HCEC 1CT (cell line): ENCODE data around the gene DNAH5.

Experiments used
- DNase-seq: peaks from one replicate; pipeline ENCODE4 v3.0.0-alpha.2; 2017

Gene DNAH5

GRCh38 chr5:13941468-13941867 lies 3.0 kb downstream of the DNAH5 start:
- no peak for DNase-seq

- DNase-seq = no peak
These were observed 4.8 kb downstream of the DNAH5 start for GRCh38 chr5:13939638-13940037.

DNA sequence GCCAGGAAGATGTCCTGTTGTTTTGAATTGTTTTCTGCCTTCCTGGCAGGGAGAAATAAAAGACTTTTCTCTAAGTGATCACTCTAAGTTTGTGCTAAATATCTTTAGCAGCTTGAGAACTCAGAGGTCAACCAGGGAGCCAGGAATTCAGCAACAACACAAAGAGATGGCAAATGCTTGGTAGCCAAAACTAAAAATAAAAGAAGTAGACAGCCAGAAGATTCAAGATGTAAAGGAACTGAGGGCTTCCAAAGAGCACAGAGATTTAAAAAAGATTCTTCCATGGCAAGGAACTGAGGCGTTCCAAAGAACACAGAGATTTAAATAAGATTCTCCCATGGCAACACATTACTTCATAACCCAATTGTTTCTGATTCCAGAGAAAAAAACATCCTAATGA lies 9.6 kb downstream of the DNAH5 start:
- no peak for DNase-seq

DNA sequence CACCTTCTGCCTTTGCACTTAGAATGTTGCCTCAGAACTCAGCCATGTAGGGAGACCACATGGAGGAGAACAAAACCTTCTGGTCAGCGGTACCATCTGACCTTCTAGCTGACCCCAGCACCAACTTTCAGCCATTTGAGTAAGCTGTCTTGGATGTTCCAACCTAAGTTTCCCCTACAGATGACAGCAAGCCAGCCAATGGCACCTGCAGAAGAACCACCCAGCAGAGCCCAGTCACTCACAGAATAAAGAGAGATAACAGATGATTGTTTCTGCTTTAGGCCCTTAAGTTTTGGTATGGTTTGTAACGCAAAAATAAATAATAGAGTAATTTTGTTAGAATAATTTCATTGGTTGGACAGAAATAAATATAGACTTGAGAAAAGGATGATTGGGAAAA lies 10.4 kb downstream of the DNAH5 start:
- no peak for DNase-seq

DNA sequence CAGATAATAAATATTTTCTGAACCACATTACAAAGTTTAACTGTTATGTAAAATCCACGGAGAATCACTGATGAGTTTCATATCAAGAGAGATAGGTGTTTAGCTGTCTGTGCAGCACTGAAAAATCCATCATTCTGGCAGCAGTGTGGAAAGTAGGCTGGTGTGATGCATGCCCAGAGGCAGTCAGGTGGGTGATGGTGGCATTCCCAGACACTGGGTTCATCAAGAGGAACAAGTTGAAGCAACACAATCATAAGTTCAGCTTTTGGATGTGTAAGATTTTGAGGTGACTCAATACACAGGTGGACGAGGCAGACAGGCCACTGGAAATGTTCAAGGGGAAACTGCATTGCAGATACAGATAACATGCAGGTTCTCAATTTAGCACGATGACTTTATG lies 11.9 kb downstream of the DNAH5 start:
- DNase-seq = no peak

- DNase-seq = no peak
These were observed 12.5 kb downstream of the DNAH5 start for GRCh38 chr5:13932011-13932410.

DNA sequence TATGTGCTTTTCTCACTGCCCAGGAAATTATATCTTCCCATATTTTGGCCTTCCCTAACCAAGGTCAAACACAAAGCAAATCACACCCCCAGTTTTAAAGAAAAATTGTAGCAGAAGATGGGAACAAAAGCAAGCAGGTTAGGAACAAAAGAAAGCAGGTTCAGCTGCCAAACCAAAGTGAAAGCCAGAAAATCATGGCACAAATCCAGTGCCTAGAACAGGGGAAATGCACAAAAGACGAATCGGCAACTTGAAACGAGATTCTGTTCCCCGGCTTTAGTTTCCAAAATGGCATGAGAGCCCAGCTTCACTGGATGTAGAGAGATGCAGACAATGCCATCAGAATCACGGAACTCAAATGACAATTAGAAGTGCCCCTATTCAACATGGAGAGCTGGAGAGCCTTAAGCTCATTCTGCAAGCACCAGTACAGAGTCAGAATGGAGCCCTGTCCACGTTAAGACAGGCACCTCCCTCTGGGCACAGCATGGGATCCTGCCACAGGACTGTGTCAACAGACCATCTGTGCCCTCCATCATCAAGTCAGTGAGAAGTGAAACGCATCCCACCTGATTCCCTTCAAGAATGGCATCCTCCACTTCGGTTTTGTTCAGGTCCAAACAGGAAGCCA lies 13.8 kb downstream of the DNAH5 start:
- no peak for DNase-seq

- no peak for DNase-seq
These were observed 17.8 kb downstream of the DNAH5 start for GRCh38 chr5:13926731-13927130.

GRCh38 chr5:13921578-13921977 lies 22.9 kb downstream of the DNAH5 start:
- no peak for DNase-seq

GRCh38 chr5:13919786-13920185 lies 24.7 kb downstream of the DNAH5 start:
- DNase-seq = no peak

DNA sequence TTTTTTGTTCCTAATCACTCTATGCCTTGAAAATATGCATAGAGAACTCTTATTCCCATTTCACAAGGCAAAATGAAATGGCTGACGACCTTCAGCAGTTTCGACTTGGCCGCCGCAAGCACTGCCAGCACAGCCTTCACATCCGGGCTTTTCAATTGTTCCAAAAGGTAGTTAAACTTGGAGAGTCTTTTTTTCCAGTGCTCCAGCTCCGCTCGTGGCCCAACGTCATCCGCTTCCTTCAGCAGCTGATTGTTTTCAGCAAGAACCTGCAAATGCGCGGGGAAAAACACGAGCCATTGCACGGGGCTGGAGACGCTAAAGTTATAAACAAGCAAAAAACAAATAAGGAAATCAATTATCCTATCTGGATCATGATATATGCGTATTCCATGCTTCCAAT lies 25.4 kb downstream of the DNAH5 start:
- DNase-seq = no peak

DNA sequence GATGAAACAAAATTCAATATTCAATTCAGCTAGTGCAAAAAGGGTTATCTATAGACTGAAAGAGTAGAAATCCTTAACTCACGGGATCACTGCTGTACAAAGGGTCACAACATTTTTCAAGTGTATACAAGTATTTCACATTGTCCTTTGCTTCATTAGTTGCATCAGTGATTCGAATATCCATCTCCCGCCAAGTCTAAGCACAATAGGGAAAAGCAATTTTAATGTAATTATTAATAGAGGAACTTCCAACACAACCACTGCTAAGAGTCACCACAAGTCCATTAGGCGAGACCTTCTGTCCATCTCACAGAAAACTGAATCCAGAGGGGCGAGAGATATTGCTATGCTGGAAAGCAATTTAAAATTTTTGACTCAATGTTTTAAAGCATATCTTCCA lies 27.4 kb downstream of the DNAH5 start:
- no peak for DNase-seq

DNA sequence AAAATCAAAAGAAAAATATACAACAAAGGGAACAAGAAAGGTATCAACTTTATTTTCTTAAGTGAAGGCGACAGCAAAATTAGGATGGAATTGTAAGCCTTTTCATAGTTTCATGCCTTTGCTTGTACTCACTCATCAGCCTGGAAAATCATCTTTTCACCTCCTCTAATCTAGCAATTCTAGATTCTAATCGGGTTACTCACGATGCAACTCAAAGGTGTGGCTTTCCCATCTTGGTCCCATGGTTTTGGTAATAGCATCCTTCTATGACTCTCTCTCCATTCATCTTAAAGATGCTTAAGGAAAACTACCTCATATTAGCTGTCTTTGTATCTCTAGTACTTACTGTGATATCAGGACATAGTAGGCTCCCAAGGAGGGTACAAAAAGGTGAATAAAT lies 30.5 kb downstream of the DNAH5 start:
- DNase-seq = no peak

- no peak for DNase-seq
These were observed 33.7 kb downstream of the DNAH5 start for GRCh38 chr5:13910637-13911288.

GRCh38 chr5:13910201-13910600 lies 34.3 kb downstream of the DNAH5 start:
- DNase-seq = no peak

- DNase-seq = no peak
These were observed 35.2 kb downstream of the DNAH5 start for GRCh38 chr5:13909271-13909670.

- DNase-seq = no peak
These were observed 45.9 kb downstream of the DNAH5 start for GRCh38 chr5:13898569-13898968.

GRCh38 chr5:13878357-13878756 lies 66.1 kb downstream of the DNAH5 start:
- DNase-seq = no peak

GRCh38 chr5:13866792-13867191 lies 77.7 kb downstream of the DNAH5 start:
- DNase-seq = peak; percentile 19

DNA sequence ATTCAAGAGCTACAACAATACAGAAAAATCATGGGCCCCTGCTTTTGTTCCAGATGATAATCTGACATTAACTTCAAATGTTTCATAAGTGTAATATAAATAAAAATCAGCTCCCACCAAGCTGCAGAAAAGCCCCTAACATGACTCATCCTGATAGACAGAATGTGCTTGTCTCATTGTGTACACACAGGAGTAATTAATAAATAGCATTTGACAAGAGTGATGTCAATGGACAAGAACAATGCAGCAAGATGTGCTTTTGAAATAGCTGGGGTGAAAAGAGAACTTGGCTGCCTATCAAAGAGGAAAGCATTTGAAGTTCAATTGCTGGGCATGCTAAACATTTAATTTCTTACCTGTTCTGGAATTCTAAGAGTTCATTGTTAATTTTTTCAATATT lies 79.2 kb downstream of the DNAH5 start:
- DNase-seq = no peak

GRCh38 chr5:13860146-13860545 lies 84.3 kb downstream of the DNAH5 start:
- DNase-seq = no peak

DNA sequence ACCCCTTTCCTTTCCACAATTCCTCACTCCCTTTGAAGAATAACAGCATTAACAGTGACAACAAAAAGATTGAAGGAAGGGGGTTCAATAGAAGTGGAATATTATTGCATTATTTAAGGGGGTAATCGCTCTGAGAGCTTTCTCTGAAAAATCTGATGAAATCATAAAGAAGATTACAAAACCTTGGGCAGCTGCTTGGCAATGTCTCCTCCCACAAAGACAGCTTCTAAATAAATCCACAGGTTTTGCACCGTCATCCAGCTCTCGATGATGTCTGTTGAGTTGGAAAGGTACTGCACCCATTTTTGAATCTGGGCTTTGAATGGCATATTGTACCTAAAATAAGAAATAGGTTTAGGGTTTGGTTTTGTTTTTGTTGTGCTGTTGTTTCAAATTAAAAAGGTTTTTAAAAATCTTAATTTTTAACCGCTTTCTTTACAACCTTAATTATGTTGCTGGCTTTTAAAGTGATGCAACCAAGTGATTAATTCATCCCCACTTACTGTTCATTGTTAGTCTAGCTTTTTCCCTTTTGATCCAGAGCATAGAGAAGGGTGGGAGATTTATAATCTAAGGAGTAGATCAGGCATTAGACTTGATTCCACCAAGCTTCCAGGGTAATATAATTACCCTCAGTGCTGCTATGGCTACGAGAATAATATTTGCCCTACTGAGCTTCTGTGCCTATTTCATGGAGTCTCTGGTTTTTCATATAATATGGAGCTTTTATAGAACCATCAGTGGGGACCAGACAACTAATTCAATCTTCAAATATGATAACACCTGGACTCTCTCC lies 85.0 kb downstream of the DNAH5 start:
- DNase-seq = no peak

DNA sequence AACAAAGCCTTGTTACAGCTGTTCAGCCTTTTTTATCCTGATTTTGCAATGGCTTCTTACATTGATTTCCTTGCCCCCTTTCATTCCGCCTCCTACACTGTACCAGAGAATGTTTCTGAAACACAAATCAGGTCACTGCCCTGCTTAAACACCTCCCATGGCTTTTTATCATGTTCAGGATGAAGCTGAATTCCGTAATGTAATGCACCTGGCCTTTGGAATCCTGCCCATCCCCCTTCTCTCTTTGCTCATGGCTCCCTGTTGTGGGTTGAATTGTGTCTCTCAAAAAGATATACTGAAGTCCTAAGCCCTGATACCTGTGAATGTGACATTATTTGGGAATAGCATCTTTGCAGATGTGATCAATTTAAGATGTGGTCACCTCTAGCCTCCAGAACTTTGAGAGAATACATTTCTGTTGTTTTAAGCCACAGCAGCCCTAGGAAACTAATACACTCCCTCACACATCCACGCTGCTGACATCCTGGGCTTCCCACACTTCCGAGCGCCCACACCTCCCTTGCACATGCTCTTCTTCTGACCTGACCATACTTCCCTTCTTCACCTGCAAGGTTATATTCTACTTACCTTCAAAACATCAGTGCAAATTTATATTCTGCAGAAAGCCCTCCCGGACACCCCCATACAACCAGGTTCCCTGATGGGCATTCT lies 101.2 kb downstream of the DNAH5 start:
- DNase-seq = no peak

DNA sequence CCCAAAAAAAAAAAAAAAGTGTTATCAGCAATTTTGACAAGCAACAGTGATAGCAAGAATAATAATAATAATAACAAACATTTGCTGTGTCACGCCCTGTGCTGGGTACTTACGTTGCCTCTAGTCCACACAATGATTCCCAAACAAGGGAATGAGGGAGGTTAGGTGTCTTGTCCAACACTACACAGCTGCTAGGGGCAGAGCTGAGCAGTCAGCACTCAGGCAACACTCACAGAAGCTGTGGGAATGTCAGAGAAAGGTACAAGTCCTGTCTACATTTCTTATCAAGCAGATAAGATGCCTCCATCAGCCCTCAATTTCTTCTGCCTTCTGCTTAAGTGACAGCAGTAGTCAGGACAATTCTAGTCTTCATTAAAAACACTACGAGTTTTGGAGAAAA lies 111.0 kb downstream of the DNAH5 start:
- DNase-seq = no peak
